Activated T-cell treated with anti-CD3 and anti-CD28 coated beads, Interleukin-2, amount 50 U/mL, for 72 hours (primary cell): Measurements from ENCODE around the gene ANKRD10. TPM values are rescaled to one million over a fixed set of nuclear protein-coding genes. Genes with fewer than 3 reads are reported as not detected.

Experiments used
- ATAC-seq, 2 donors: fragments of 150-1000 bp; cut with Tn5 transposase; replicated peaks in 1 of 2; 2 replicates each; pipeline ENCODE4 v1.10.0; 2021; ENCODE audit warnings: moderate library complexity in 2 of 2, mild to moderate bottlenecking in 1 of 2
- DNase-seq, 2 donors: peaks; one replicate each; pipeline ENCODE4 v3.0.0; 2021 to 2022; ENCODE audit warnings: mixed read lengths in 1 of 2
- H3K27ac Mint-ChIP-seq: one replicate; pipeline ENCODE4 v1.8.0; 2022; ENCODE audit warnings: mild to moderate bottlenecking, moderate library complexity, mixed read lengths
- H3K27me3 Mint-ChIP-seq: one replicate; pipeline ENCODE4 v1.8.0; 2022; ENCODE audit warnings: low read depth, mixed read lengths
- H3K36me3 Mint-ChIP-seq, 2 donors: one replicate each; pipeline ENCODE4 v1.8.0; 2022; ENCODE audit warnings: mixed read lengths in 2 of 2, mild to moderate bottlenecking in 1 of 2; ENCODE audit not compliant: insufficient read depth in 2 of 2
- H3K4me1 Mint-ChIP-seq: one replicate; pipeline ENCODE4 v1.8.0; 2022; ENCODE audit warnings: low read depth, mixed read lengths
- H3K4me3 Mint-ChIP-seq, 2 donors: one replicate each; pipeline ENCODE4 v1.8.0; 2022; ENCODE audit warnings: mild to moderate bottlenecking in 2 of 2, mixed read lengths in 2 of 2, moderate library complexity in 2 of 2
- H3K9me3 Mint-ChIP-seq, 2 donors: one replicate each; pipeline ENCODE4 v1.8.0; 2022; ENCODE audit warnings: mixed read lengths in 2 of 2
- total RNA-seq, 2 donors: library from RNA; stranded (reverse); gene quantifications; one replicate each; pipeline ENCODE4 v1.2.3, GENCODE V29; 2022

ANKRD10 gene
- total RNA-seq, 2 donors from 2014 or later = 139 to 142 TPM

GRCh38 chr13:110831437-110832204 lies 83.2 kb downstream of the ANKRD10 start:
- Mint-ChIP-seq H3K27ac (no peak overlapping the region), H3K4me3 (no peak overlapping the region), H3K27me3 (no peaks in the 10 kb centered on the region), H3K4me1 (no peaks in the 10 kb centered on the region), H3K36me3 (no peaks in the 10 kb centered on the region), H3K9me3 (no peaks in the 10 kb centered on the region)
- no peak for ATAC-seq
- DNase-seq = no peak

- H3K36me3 Mint-ChIP-seq = no peaks in the 10 kb centered on the region
- H3K9me3 Mint-ChIP-seq = no peaks in the 10 kb centered on the region
- no peaks in the 10 kb centered on the region for H3K27me3 Mint-ChIP-seq
- H3K4me1 Mint-ChIP-seq = no peaks in the 10 kb centered on the region
- ATAC-seq (no peak), DNase-seq (no peak)
- H3K4me3 Mint-ChIP-seq = no peak overlapping the region
- no peak overlapping the region for H3K27ac Mint-ChIP-seq
Observed at GRCh38 chr13:110830800-110831371, 84.0 kb downstream of the ANKRD10 start.

GRCh38 chr13:110830331-110830730 lies 84.5 kb downstream of the ANKRD10 start:
- Mint-ChIP-seq H3K27me3 (no peaks in the 10 kb centered on the region), H3K27ac (no peak overlapping the region), H3K36me3 (no peaks in the 10 kb centered on the region), H3K9me3 (no peaks in the 10 kb centered on the region), H3K4me1 (no peaks in the 10 kb centered on the region), H3K4me3 (no peak overlapping the region)
- ATAC-seq (no peak), DNase-seq (no peak)

GRCh38 chr13:110829486-110829885 lies 85.4 kb downstream of the ANKRD10 start:
- H3K27me3 Mint-ChIP-seq = no peaks in the 10 kb centered on the region
- H3K4me3 Mint-ChIP-seq = no peak overlapping the region
- ATAC-seq = no peak

GRCh38 chr13:110828705-110829104 lies 86.2 kb downstream of the ANKRD10 start:
- no peak overlapping the region for H3K4me3 Mint-ChIP-seq

More at GRCh38 chr13:110829486-110829885, 85.4 kb downstream of the ANKRD10 start:
- peaks cover under 1% of the 10 kb centered on the region for H3K4me1 Mint-ChIP-seq
- no peak for DNase-seq
- no peaks in the 10 kb centered on the region for H3K36me3 Mint-ChIP-seq
- H3K27ac Mint-ChIP-seq = no peak overlapping the region
- no peaks in the 10 kb centered on the region for H3K9me3 Mint-ChIP-seq

More at GRCh38 chr13:110828705-110829104, 86.2 kb downstream of the ANKRD10 start:
- H3K9me3 Mint-ChIP-seq = no peaks in the 10 kb centered on the region
- peaks cover 5% of the 10 kb centered on the region for H3K4me1 Mint-ChIP-seq
- no peak for ATAC-seq
- H3K27ac Mint-ChIP-seq = no peak overlapping the region
- H3K27me3 Mint-ChIP-seq = no peaks in the 10 kb centered on the region
- no peaks in the 10 kb centered on the region for H3K36me3 Mint-ChIP-seq
- no peak for DNase-seq

Other genes with a start within 250 kb of the ANKRD10 start
- gene CARS2, start 209.0 kb downstream of the ANKRD10 start, total RNA-seq = 10 to 100 TPM; 42.3 to 59.3 TPM
- 10 to 100 TPM; 19.9 to 24.2 TPM for gene ING1, start 201.4 kb downstream of the ANKRD10 start, total RNA-seq
- gene ARHGEF7, start 200.2 kb upstream of the ANKRD10 start, total RNA-seq = 10 to 100 TPM; 55.1 to 64.4 TPM